Endometrium (tissue), 2 donors: Measurements from ENCODE around the gene FOLR2.

ENCODE experiments used
- FAIRE-seq: peaks from 2 replicates; lab custom pipeline; 2012; peaks lifted over from hg19 to GRCh38; lab: Jason Lieb, UNC
- donor health status: control.
- donor health status: control.

The FOLR2 gene

DNA sequence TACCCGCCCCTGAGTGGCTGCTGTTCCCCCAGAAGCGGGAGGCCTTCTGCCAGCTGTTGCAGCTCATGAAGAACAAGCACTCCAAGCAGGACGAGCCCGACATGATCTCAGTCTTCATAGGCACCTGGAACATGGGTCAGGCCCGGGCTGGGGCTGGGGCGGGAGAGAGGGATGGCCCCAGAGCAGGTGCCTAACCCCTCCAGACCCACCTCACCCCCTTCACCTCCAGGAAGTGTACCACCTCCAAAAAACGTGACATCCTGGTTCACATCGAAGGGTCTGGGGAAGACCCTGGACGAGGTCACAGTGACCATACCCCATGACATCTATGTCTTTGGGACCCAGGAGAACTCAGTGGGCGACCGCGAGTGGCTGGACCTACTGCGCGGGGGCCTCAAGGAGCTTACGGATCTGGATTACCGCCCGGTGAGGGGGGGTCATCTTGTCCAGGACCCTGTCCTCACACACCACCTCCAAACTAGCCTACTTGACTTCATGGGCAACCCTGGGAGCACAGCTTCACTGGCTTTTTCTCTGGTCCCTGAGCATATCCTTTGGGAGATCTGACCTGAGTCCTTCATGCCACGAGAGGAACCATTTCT lies 14.3 kb downstream of the FOLR2 start:
- FAIRE-seq: no peak

DNA sequence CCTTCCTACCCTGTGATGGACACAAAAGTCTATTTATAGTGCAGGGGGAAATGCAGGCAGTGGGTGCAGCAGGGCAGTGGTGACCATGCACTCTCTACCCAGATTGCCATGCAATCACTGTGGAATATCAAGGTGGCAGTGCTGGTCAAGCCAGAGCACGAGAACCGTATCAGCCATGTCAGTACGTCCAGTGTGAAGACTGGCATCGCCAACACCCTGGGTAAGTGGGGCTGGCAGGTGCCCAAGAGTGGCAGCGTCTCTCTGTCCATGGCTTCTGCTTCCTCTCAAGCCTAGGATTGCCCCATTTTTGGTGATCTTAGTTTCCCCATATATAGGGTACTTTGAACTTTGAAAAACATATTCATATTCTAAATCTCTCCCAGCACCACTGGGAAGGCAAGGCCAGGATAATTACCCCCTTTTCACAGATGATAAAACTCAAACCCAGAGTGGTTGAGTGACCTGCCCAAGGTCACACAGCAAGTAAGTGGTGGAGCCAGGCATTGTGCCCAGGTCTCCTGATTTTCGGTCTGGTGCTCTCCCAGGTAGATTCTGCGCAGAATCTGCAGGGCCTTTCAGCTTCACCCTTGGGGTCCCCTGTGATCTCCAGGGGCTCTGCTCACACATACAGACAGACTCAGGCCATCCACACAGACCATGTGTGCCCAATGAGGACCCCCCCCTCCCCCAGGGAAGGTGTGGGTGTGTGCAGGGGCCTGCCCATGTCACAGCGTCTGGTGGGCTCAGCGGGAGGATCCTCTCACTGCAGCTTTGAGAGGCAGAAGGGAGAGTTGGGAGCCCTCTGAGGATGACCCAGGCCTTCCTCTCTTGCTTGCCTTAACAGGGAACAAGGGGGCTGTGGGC lies 15.0 kb downstream of the FOLR2 start:
- no peak for FAIRE-seq

DNA sequence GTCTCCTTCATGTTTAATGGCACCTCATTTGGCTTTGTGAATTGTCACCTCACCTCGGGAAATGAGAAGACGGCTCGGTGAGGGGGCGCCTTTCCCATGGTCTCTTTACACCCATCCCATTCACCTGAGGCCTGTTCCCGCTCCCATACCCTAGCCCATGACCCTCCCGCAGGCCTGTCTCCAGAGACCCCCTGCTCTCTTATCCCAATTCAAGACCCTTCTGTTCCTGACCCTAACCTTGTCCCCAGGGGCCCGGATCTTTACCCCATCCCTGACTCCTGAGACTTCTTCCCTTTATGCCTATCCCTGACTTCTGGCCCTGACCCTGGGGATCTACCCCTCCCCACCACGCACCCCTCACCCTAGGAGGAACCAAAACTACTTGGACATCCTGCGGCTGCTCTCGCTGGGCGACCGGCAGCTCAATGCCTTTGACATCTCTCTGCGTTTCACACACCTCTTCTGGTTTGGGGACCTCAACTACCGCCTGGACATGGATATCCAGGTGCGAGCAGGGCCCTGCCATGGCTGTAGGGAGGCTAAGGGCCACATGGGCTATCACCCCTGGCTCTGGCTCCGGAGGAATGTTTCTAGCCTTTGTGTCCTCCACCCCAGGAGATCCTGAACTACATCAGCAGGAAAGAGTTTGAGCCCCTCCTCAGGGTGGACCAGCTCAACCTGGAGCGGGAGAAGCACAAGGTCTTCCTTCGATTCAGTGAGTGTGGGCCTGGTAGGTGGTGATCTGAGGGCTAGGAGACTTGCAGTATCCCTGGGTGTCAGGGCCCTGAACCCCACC lies 15.9 kb downstream of the FOLR2 start:
- FAIRE-seq: no peak

DNA sequence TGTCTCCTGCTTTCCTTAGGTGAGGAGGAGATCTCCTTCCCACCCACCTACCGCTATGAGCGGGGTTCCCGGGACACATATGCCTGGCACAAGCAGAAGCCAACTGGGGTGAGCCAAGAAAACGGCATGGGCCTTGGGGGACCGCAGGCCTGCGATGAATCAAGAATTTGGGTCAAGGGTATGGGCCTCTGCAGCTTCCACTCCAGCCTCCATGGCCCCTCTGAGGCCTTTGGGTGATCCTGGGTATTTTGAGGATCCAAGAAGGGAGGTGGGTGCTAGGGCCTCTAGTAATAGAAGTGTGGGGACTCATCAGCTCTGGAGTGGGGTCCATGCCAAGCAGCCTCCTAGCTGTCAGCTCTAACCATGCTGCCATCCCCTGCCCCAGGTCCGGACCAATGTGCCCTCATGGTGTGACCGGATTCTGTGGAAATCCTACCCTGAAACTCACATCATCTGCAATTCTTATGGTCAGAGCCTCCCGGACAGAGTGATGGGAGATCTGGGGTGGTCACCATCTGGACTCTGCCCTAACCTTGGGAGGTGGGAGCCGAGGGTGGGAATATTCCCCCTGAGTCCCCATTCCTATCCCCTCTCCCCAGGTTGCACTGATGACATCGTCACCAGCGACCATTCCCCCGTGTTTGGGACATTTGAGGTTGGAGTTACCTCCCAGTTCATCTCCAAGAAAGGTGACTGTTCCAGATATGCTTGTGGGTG lies 16.6 kb downstream of the FOLR2 start:
- FAIRE-seq: no peak

DNA sequence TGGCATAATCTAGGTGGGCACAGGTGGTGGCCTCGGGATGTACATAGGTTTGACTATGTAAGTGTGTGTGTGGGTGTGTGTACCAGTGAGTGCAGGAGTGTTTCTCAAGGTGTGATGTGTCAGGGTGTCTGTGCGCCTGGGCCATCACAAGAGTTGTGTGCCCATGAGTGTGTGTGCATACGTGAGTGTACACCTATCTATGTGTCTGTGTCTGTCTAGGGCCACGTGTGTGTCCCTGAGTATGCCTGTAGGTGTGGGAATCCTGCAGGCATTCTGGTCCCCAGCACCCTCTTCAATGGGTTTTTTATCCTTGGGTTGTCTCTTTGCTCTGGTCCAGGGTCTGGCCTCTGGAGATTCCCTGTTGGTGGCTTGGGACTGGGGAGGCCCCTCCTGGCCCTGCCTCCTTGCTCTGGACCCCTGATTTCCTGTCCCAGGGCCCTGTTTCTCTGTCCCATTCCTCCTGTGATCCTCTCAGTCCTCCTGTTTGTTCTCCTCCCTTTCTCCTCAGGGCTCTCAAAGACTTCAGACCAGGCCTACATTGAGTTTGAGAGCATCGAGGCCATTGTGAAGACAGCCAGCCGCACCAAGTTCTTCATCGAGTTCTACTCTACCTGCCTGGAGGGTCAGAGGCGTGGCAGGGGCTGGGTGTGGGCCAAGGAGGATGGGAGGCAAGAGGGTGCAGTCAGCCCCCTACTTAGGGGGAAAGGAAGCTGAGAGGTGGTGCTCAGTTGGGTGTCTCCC lies 17.3 kb downstream of the FOLR2 start:
- no peak for FAIRE-seq

DNA sequence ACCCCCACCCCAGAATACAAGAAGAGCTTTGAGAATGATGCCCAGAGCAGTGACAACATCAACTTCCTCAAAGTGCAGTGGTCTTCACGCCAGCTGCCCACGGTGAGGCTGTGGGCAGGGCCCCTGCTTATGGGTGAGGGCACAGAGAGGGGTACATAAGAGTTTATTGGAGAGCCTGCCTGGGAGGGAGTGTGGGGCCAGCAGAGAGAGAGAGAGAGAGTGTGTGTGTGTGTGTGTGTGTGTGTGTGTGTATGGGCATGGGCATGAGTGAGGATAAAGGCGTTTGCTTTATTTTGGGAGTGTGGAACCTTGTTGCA lies 17.9 kb downstream of the FOLR2 start:
- FAIRE-seq: no peak

DNA sequence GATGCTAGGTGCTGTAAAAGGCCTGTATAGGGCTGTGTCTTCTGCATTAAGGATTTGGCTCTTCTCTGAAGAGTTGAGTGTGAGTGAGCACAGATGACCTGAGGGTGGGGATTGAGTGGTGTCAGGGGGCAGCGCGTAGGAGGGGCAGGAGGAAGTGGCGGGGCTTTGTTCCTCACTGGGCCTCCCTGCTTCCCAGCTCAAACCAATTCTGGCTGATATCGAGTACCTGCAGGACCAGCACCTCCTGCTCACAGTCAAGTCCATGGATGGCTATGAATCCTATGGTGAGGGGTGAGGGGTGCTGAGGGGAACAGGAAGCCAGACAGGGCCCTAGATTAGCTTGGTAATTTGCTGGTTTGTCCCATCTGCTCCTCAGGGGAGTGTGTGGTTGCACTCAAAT lies 18.3 kb downstream of the FOLR2 start:
- no peak for FAIRE-seq

DNA sequence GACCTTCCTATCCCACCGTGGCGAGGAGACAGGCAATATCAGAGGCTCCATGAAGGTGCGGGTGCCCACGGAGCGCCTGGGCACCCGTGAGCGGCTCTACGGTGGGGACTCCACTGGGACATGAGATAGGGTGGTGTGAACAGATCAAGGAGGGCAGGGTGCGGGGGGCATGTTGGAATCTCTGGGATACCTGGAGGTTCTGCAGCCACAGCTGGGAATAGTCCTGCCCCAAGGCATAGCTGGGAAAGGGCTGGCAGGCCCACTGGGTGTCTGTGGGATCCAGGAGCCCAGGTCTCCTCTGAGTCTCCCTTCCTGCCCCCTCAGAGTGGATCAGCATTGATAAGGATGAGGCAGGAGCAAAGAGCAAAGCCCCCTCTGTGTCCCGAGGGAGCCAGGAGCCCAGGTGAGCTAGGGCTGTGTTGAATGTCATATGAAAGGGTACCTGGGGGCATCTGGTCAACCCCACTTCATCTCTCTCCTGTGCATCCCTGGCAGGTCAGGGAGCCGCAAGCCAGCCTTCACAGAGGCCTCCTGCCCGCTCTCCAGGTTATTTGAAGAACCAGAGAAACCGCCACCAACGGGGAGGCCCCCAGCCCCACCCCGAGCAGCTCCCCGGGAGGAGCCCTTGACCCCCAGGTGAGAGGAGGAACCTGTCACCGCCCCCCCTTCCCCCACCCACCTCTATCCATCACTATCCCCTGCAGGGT lies 18.9 kb downstream of the FOLR2 start:
- FAIRE-seq: no peak

DNA sequence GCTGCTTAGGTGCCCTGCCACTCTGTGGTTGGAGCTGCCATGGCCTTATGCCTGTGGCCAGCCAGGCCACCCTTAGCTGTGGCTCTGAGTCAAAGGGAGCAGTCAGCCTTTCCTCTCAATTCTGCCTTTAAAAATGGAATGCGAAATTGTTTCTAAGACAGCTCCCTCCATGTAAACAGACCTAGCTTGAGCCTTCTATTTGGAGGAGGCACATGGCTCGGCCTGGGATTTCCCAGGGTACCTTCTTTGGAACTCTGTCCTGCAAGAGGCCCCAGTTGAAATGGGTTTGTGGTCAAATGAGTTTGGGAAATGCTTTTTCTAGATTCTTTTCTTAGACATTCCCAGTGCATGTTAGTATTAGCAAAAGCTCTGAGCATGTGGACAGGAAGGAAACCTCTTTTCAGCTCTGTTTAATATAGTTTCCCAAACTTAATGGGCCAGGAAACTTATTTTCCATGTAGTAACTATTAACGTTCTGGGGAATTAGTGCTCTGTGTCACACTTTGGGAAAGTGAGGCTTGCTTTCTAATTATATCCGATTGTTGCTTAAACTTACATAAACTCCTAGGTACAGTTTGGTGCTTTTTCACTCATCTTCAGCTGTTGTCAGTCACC lies 19.6 kb downstream of the FOLR2 start:
- FAIRE-seq: no peak

DNA sequence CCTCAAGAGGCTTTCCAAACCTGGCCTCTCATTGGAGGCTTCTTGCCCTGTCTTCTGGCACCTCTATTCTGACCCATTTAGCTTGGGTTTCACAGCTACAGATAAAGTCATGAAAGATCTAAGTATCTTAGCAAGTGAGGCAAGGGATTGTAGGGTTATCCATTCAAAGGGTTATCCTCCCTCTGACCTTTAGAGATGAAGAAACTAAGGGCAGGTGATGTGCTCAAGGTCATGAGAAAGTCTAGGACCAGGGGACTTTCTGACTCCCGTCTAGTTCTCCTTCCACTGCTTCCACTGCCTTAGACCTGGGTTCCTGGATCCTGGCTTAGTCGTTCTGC lies 20.1 kb downstream of the FOLR2 start:
- no peak for FAIRE-seq

DNA sequence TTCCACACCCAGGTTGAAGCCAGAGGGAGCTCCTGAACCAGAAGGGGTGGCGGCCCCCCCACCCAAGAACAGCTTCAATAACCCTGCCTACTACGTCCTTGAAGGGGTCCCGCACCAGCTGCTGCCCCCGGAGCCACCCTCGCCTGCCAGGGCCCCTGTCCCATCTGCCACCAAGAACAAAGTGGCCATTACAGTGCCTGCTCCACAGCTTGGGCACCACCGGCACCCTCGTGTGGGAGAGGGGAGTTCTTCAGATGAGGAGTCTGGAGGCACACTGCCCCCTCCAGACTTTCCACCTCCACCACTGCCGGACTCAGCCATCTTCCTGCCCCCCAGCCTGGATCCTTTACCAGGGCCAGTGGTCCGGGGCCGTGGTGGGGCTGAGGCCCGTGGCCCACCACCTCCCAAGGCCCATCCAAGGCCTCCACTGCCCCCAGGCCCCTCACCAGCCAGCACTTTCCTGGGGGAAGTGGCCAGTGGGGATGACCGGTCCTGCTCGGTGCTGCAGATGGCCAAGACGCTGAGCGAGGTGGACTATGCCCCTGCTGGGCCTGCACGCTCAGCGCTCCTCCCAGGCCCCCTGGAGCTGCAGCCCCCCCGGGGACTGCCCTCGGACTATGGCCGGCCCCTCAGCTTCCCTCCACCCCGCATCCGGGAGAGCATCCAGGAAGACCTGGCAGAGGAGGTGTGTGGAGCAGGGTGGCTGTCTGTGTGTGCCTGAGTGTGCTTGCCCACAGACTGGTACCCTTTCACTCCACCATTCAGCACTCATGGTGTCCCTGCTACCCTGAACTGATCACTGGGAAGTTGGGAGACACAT lies 20.7 kb downstream of the FOLR2 start:
- FAIRE-seq: no peak

DNA sequence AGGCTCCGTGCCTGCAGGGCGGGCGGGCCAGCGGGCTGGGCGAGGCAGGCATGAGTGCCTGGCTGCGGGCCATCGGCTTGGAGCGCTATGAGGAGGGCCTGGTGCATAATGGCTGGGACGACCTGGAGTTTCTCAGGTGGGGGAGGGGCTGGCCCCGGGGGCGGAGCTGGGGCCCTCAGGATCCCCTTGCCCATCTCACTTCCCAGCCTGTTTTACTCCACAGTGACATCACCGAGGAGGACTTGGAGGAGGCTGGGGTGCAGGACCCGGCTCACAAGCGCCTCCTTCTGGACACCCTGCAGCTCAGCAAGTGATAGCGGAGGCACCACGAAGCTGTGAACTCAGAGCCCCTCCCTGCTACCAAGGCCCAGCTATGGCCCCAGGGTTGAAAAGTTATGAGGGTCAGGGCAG lies 21.5 kb downstream of the FOLR2 start:
- no peak for FAIRE-seq

DNA sequence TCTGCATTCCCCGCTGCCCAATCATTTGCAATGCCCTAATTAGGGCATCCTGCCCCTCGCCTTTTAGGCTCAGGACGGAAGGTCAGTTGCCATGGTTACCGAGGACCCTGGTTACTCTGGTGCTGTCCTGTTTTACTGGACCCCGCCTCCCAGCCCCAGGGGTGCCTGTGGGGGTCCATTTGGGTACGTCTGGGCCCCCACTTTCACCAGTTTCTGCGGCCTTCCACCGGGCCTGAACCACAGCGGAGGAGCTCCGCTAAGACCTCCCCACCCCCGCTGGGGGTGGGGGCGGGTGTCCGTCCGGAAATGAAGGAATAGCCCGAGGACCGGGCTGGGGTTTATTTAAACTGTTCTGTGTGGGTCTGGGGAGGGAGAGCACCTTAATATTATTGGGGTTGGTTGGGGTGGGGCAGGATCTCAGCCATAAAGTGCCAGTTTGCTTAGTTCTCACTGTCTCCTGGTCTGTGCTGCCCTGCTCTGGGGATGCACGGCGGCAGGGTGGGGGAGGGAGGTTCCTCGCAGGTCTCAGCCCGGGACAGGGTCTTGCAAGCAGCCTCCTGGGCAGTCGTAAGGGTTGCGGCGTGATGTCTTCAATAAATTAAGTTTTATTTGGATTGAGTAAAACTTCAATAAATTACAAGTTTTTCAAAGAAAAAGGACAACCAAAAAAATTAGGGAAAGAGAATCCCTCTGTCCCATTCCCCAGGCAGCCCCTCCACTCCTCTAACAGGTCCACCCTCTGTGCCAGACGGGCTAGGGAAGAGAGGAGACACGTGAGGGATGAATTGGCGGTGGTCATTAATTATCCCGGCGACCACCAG lies 22.1 kb downstream of the FOLR2 start:
- FAIRE-seq: no peak

DNA sequence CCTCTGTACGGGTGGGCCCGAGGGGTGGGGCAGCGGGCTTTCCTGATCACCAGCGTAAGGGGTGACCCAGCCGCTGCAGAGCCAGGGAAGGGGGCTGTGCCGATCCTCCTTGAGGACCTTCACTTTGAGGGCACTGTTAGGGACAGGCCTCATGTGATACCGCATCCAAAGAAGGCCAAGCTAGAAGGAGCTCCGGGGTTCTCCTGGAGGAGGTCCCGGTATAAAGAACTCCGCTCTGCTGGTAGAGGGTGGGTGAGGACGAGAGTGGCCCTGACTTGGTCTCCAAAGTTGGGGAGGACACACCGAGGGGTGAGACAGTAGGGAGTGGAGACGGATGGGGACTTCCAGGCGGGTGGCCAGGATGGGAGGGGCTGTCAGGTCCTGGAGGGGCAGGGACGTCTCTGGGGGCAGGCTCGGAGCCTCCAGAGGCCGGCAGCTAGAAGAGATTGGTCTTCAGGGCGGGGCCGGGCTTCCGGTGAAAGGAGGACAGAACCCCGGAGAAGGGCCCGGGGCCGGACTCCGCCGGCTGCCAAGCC lies 22.8 kb downstream of the FOLR2 start:
- FAIRE-seq: no peak

DNA sequence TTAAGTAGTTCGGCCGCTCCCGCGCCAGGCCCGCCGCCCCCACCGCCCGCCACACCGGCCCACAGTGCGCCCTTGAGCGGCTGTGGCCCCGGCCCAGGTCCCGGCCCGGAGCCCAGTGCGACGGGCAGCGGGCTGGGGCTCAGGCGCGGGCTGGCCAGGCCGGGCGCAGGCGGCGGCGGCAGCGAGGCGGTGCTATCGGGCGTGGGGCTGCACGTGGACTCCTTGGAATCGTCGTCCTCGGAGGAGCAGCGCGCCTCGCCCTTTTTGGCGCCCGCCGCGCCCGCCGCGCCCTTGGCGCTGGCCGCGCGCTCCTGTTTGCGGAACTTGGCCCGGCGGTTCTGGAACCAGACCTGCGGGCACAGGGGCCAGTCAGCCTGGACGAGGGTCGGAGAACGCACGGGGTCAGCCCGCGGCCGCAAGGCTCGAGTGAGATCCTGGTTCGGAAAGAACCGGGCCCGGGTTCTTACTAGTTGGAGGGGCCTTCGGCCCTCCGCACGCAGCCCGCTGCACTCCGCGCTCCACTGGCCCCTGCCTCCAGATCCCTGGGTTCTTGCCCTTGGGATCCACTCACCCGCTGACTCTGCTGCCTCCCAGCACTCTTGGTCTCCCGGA lies 23.4 kb downstream of the FOLR2 start:
- FAIRE-seq: no peak

DNA sequence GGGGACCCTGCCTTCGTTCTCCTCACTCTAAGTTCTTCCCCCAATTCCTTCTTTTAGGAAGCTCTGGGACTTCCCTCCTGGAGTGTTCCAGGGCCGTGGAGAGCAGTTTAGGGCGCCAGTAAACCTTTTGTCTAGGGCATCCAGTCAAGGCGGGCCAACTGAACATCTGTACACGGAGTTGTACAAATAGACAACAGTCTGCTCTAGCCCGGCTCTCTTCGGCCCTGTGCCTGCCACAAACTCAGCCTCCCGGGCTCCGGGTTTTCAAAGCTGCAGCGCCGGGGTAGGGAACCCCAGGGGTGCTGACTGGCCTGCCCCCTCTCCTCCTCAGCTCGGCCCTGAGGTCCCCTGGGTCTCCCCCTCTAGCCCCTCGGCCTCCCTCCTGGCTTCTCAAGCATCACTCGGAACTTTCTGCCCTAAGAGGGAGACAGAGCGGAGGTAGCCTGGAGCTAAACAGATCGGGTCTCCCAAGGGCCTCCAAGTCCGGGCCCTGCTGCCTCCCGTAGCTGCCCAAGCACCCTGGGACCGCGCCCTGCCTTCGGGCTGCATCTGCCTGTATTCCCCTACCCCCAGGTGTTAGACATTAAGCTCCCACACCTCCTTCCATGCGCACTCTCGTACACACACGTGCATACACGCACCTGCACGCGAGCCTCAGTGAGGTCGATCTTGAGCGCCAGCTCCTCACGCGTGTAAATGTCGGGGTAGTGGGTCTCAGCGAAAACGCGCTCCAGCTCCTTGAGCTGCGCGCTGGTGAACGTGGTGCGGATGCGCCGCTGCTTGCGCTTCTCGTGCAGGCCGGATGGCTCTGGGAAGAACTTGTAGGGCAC lies 24.1 kb downstream of the FOLR2 start:
- no peak for FAIRE-seq

DNA sequence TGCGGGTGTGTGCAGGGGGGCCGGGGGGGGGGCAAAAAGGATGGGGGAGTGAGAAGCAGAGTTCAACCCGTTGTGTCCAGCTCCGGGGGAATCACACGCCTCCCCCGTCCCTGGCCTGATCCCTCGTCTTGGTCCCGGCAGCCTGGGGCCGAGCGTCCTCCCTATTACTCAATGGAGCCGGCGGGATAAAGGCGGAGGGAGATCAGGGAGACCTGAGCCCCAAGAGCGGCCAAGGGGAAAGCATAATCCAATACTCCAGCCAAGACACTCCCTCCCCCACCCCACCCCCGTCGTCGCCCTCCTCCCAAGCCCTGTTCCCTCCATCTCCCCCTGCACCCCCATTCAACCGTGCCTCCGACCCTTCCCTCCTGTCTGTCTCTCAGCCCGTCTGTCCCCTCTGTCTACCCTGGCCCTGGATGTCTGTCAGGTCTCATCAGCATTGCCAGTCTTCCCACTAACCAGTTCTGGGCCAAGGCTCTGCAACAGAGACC lies 24.7 kb downstream of the FOLR2 start:
- FAIRE-seq: no peak
